Naive B cell (primary cell): ENCODE data around the gene PALLD. TPM values are rescaled to one million over a fixed set of nuclear protein-coding genes. Genes with fewer than 3 reads are reported as not detected.

Experiments used
- ATAC-seq, 2 donors: fragments of 150-1000 bp; cut with Tn5 transposase; 2 replicates each; pipeline ENCODE4 v1.10.0; 2021; ENCODE audit warnings: low read depth in 2 of 2, mild to moderate bottlenecking in 2 of 2, moderate library complexity in 2 of 2
- DNase-seq: peaks from one replicate; pipeline ENCODE4 v3.0.0; 2022
- H3K27ac Mint-ChIP-seq, 6 donors: one replicate each; pipeline ENCODE4 v1.8.0; 2020 to 2022; ENCODE audit warnings: mild to moderate bottlenecking in 6 of 6, mixed read lengths in 6 of 6, moderate library complexity in 5 of 6, inconsistent platforms in 2 of 6
- H3K27me3 Mint-ChIP-seq, 3 donors: one replicate each; pipeline ENCODE4 v1.8.0; 2021 to 2022; ENCODE audit warnings: mixed read lengths in 3 of 3, mild to moderate bottlenecking in 1 of 3
- H3K36me3 Mint-ChIP-seq, 2 donors: one replicate each; pipeline ENCODE4 v1.8.0; 2020 to 2022; ENCODE audit warnings: mixed read lengths in 2 of 2, inconsistent platforms in 1 of 2, mild to moderate bottlenecking in 1 of 2
- H3K4me1 Mint-ChIP-seq, 3 donors: one replicate each; pipeline ENCODE4 v1.8.0; 2020 to 2022; ENCODE audit warnings: mixed read lengths in 3 of 3, inconsistent platforms in 1 of 3, mild to moderate bottlenecking in 1 of 3, moderate library complexity in 1 of 3
- H3K4me3 Mint-ChIP-seq, 8 donors: one replicate each; pipeline ENCODE4 v1.8.0; 2020 to 2022; ENCODE audit warnings: mild to moderate bottlenecking in 8 of 8, mixed read lengths in 8 of 8, moderate library complexity in 8 of 8, inconsistent platforms in 2 of 8
- H3K9me3 Mint-ChIP-seq, 7 donors: one replicate each; pipeline ENCODE4 v1.8.0; 2020 to 2022; ENCODE audit warnings: mixed read lengths in 7 of 7, mild to moderate bottlenecking in 5 of 7, inconsistent platforms in 2 of 7, moderate library complexity in 1 of 7
- polyA plus RNA-seq, 6 donors: library from polyadenylated mRNA; unstranded; fragments of 300-500 nt; fragmentation: Illumina TruSeq; gene quantifications; one replicate each; pipeline ENCODE4 v1.2.3, GENCODE V29; 2021; ENCODE audit warnings: low read depth in 6 of 6

The PALLD gene
- polyA plus RNA-seq, 6 donors from 2014 or later = 0.58 to 0.83 (median 0.78) TPM; not detected in 2

DNA sequence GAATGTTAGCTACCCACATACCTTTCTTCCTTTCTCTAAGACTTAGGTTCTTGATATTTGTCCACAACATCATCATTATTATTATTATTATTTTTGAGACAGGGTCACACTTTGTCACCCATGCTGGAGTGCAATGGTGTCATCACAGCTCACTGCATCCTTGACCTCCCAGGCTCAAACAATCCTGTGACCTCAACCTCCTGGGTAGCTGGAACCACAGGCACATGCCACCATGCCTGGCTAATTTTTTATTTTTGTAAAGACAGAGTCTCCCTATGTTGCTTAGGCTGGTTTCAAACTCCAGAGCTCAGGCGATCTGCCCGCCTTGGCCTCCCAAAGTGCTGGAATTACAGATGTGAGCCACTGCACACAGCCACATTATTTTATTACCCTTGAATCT, 394.2 kb downstream of the PALLD start:
- no peaks in the 10 kb centered on the region for H3K4me1 Mint-ChIP-seq
- no peaks in the 10 kb centered on the region for H3K9me3 Mint-ChIP-seq
- no peak for DNase-seq
- no peak for ATAC-seq
- no peaks in the 10 kb centered on the region for H3K27me3 Mint-ChIP-seq
- peaks cover 0 to 13% of the 10 kb centered on the region in 2 donors for H3K36me3 Mint-ChIP-seq
- H3K4me3 Mint-ChIP-seq = no peak overlapping the region
- no peak overlapping the region for H3K27ac Mint-ChIP-seq

GRCh38 chr4:168891688-168892087, 394.8 kb downstream of the PALLD start:
- DNase-seq (no peak), ATAC-seq (no peak)
- no peaks in the 10 kb centered on the region for H3K27me3 Mint-ChIP-seq
- peaks cover 0 to 13% of the 10 kb centered on the region in 2 donors for H3K36me3 Mint-ChIP-seq
- no peaks in the 10 kb centered on the region for H3K4me1 Mint-ChIP-seq
- no peak overlapping the region for H3K27ac Mint-ChIP-seq
- no peaks in the 10 kb centered on the region for H3K9me3 Mint-ChIP-seq
- no peak overlapping the region for H3K4me3 Mint-ChIP-seq

GRCh38 chr4:168892475-168892874, 395.6 kb downstream of the PALLD start:
- Mint-ChIP-seq H3K4me1 (no peaks in the 10 kb centered on the region), H3K27me3 (no peaks in the 10 kb centered on the region), H3K27ac (no peak overlapping the region), H3K4me3 (no peak overlapping the region), H3K36me3 (peaks cover 0 to 13% of the 10 kb centered on the region in 2 donors), H3K9me3 (no peaks in the 10 kb centered on the region)
- DNase-seq = no peak
- no peak for ATAC-seq

- ATAC-seq = no peak
- no peaks in the 10 kb centered on the region for H3K27me3 Mint-ChIP-seq
- H3K4me3 Mint-ChIP-seq = no peak overlapping the region
- no peak for DNase-seq
- H3K27ac Mint-ChIP-seq = no peak overlapping the region
- H3K36me3 Mint-ChIP-seq = peaks cover 0 to 13% of the 10 kb centered on the region in 2 donors
- no peaks in the 10 kb centered on the region for H3K4me1 Mint-ChIP-seq
- no peaks in the 10 kb centered on the region for H3K9me3 Mint-ChIP-seq
Observed at GRCh38 chr4:168893205-168893604, 396.4 kb downstream of the PALLD start.

DNA sequence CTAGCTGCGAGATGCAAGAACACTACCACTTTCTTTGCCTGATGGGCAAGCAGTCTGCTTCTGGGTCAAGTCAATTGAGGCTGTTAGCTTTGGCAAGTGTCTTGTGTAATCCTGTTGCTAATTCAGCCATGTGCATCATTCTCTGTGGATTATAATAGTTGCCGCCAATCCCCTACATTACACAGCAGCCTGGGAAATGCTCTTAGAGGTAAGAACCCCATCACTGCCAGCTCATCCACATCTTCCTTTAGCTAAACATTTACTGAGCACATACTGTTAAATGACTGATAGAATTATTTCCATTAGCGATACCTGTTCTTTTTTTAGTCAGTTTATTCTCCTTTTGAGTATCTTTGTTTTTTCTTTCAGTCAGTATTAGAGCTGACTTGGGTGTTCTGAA, 397.0 kb downstream of the PALLD start:
- ATAC-seq (no peak), DNase-seq (no peak)

DNA sequence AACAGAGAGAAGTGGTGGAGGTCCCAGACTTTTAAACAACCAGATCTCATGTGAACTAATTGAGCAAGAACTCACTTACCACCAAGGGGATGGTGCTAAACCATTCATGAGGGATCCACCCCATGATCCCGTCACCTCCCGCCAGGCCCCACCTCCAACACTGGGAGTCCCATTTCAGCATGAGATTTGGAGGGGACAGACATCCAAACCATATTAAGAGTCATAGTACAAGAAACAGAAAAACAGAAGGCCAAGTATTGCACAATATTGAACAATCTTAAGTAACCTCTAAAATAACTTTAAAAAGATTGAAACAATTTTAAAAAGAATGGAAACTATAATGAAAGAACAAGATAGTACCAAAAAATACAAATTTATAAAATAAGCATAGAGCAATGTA, 403.2 kb downstream of the PALLD start:
- Mint-ChIP-seq H3K4me3 (no peak overlapping the region), H3K36me3 (no peaks in the 10 kb centered on the region), H3K9me3 (peaks cover 0 to 4% (median 0%) of the 10 kb centered on the region in 7 donors), H3K4me1 (no peaks in the 10 kb centered on the region), H3K27me3 (no peaks in the 10 kb centered on the region), H3K27ac (no peak overlapping the region)
- no peak for DNase-seq
- no peak for ATAC-seq

More for the DNA sequence above, 397.0 kb downstream of the PALLD start:
- Mint-ChIP-seq H3K27me3 (no peaks in the 10 kb centered on the region), H3K27ac (no peak overlapping the region), H3K9me3 (no peaks in the 10 kb centered on the region), H3K4me1 (no peaks in the 10 kb centered on the region), H3K4me3 (no peak overlapping the region), H3K36me3 (peaks cover 0 to 13% of the 10 kb centered on the region in 2 donors)

DNA sequence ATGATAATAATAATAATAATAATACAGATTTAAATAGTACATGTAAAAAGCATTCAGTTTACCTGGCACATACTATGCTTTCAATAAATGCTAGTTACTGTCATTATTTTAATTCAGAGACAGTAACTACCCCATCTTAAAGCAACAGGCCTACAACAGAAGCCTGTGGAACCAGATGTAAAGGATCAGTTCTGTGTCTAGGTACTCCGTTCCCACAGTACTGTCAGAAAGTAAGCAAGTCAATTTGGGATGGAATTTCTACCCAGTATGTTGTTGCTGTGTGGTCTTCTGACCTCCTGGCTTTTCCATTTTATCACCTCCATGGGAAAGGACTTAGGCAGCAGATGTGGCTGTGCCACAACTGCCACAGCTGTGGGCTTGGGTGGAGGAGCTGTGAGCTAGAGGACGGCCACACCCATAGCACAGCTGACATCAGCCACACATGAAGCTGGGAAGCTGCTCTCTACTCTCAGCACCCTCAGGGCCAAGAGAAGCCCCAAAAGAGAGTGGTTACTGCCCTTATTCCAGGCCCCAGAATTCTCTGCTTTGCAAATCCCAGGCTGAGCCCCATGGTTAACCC, 410.4 kb downstream of the PALLD start:
- no peaks in the 10 kb centered on the region for H3K27me3 Mint-ChIP-seq
- DNase-seq = no peak
- H3K4me3 Mint-ChIP-seq = no peak overlapping the region
- no peak for ATAC-seq
- peak overlapping the region in 1 of 6 donors; percentile 41 for H3K27ac Mint-ChIP-seq
- no peaks in the 10 kb centered on the region for H3K4me1 Mint-ChIP-seq
- H3K9me3 Mint-ChIP-seq = no peaks in the 10 kb centered on the region
- H3K36me3 Mint-ChIP-seq = no peaks in the 10 kb centered on the region

GRCh38 chr4:168908093-168908492, 411.2 kb downstream of the PALLD start:
- no peak for ATAC-seq
- Mint-ChIP-seq H3K4me3 (no peak overlapping the region), H3K9me3 (no peaks in the 10 kb centered on the region), H3K4me1 (no peaks in the 10 kb centered on the region), H3K27ac (no peak overlapping the region), H3K27me3 (no peaks in the 10 kb centered on the region), H3K36me3 (no peaks in the 10 kb centered on the region)
- no peak for DNase-seq

- Mint-ChIP-seq H3K4me3 (no peak overlapping the region), H3K4me1 (no peaks in the 10 kb centered on the region), H3K9me3 (no peaks in the 10 kb centered on the region), H3K27me3 (no peaks in the 10 kb centered on the region), H3K27ac (no peak overlapping the region), H3K36me3 (no peaks in the 10 kb centered on the region)
- ATAC-seq = no peak
- no peak for DNase-seq
Observed at GRCh38 chr4:168908851-168909273, 412.0 kb downstream of the PALLD start.

DNA sequence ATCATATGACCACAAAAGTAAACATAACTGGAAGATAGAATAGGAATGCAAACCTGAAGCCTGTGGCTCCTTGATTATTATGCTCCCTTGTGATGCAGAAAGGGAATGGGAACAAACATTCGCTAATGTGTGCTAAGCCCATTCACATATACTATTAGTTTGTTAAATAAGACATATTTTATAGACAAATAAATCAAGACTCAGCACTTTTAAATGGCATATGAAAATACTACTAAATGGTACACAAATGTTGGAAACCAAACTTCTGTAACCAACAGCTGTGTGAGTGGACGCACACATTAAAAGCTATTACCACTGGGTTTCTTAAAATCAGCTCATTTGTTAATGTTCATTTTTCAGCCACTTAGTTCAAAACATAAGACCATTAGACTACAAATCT, 417.2 kb downstream of the PALLD start:
- H3K27ac Mint-ChIP-seq = no peak overlapping the region
- no peak overlapping the region for H3K4me3 Mint-ChIP-seq
- no peaks in the 10 kb centered on the region for H3K27me3 Mint-ChIP-seq
- DNase-seq (no peak), ATAC-seq (no peak)
- H3K4me1 Mint-ChIP-seq = no peaks in the 10 kb centered on the region
- H3K9me3 Mint-ChIP-seq = no peaks in the 10 kb centered on the region
- no peaks in the 10 kb centered on the region for H3K36me3 Mint-ChIP-seq

DNA sequence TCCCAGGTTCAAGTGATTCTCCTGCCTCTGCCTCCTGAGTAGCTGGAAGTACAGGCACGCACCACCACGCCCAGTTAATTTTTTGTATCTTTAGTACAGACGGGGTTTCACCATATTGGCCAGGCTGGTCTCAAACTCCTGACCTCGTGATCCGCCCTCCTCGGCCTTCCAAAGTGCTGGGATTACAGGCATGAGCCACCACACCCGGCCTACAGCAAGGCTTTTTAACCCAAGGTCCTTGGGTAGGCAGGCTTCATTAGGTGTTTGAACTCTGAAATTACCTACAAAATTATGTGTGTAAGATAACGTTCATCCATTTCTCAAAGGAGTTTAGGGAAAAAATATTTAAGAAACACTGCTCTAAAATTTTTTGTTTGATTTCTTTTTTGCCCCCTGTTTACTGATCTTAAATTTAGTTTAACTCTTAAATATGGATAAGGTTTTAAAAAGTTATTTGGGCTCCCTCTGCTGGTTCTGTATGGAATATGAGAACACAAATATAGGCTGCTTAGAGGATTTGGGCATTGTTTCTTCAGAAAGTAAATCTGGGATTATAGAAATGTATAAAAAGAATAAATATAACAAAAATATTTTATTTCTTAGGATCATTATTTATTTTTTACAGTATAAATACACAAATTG, 420.4 kb downstream of the PALLD start:
- H3K27me3 Mint-ChIP-seq = no peaks in the 10 kb centered on the region
- no peak for DNase-seq
- no peaks in the 10 kb centered on the region for H3K9me3 Mint-ChIP-seq
- H3K4me1 Mint-ChIP-seq = no peaks in the 10 kb centered on the region
- peak overlapping the region in 1 of 6 donors; percentile 21 for H3K27ac Mint-ChIP-seq
- ATAC-seq = no peak
- H3K4me3 Mint-ChIP-seq = no peak overlapping the region
- H3K36me3 Mint-ChIP-seq = no peaks in the 10 kb centered on the region

- no peaks in the 10 kb centered on the region for H3K27me3 Mint-ChIP-seq
- H3K27ac Mint-ChIP-seq = no peak overlapping the region
- H3K36me3 Mint-ChIP-seq = no peaks in the 10 kb centered on the region
- peaks cover 0 to 2% (median 0%) of the 10 kb centered on the region in 3 donors for H3K4me1 Mint-ChIP-seq
- no peak overlapping the region for H3K4me3 Mint-ChIP-seq
- DNase-seq (no peak), ATAC-seq (no peak)
- no peaks in the 10 kb centered on the region for H3K9me3 Mint-ChIP-seq
Observed at GRCh38 chr4:168919706-168920324, 423.0 kb downstream of the PALLD start.

GRCh38 chr4:168920441-168921065, 423.7 kb downstream of the PALLD start:
- DNase-seq (no peak), ATAC-seq (no peak)
- Mint-ChIP-seq H3K27me3 (no peaks in the 10 kb centered on the region), H3K36me3 (no peaks in the 10 kb centered on the region), H3K4me3 (no peak overlapping the region), H3K4me1 (peaks cover 0 to 2% (median 0%) of the 10 kb centered on the region in 3 donors), H3K27ac (no peak overlapping the region), H3K9me3 (no peaks in the 10 kb centered on the region)
